Stromal cell of bone marrow (primary cell): ENCODE results near the gene EXOC4.
"Not testable (repeated sequence)": the region's sequence is repeated elsewhere in the genome, so short reads cannot be mapped to it uniquely, and the experiment has no call there.

ENCODE experiments used
- DNase-seq: peaks from one replicate; pipeline ENCODE4 v3.0.0-alpha.2; 2012; ENCODE audit warnings: low read depth

Gene EXOC4

DNA sequence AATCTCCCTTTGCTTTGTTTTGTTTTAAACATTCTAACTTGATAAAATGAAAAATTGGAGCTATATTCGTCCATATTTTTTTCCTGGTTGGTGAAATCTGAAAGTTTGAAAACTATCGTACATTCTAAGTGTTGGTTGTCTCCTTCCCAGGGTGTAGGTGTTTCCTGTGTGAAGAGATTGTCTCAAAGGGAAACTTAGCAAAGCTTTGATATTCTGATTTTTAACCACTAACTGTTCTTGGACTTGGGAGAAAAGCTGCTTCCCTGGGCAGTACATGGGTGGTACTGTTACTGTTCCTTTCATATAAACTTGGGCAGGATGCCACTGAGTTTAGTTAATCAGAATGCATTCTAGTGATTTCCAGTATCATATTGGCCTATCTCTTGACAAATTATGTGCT is 620.8 kb downstream of the EXOC4 start:
- DNase-seq = no peak

DNA sequence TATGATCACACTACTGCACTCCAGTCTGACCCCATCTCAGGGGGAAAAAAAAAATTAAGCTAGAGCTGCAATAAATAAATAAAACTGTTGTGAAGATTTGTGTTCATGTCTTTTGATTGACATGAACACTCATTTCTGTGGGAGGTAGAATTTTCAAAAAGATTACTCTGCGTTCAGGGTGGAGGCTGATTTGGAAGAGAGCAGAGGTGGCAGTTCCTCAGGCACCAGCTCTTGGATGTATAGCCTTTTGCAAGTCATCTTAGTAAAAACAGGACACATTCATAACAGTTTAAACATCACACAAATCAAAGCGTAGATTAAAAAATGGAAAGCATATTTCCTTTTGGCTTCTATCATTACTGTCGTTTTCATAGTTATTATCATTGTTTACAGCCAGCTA is 630.7 kb downstream of the EXOC4 start:
- DNase-seq = no peak

DNA sequence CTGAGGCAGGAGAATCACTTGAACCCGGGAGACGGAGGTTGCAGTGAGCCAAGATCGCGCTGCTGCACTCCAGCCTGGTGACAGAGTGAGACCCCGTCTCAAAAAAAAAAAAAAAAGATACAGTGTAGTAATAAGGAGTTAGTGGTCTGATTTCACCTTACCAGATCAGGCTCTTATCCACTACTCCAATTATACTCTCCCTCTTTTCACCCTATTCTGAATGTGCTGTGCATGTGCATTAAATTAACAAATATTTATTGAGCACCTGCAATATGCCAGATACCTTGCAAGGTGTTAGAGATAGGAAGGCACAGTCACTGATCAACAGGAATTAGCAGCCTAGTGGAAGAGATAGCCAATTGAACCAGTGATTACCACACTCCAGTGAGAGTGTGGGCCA is 632.3 kb downstream of the EXOC4 start:
- DNase-seq = no peak

GRCh38 chr7:133886086-133886485 is 633.2 kb downstream of the EXOC4 start:
- DNase-seq = peak; percentile 6

- DNase-seq = no peak
Observed at GRCh38 chr7:133886797-133887196, 633.9 kb downstream of the EXOC4 start.

GRCh38 chr7:133887459-133887858 is 634.6 kb downstream of the EXOC4 start:
- DNase-seq = no peak

DNA sequence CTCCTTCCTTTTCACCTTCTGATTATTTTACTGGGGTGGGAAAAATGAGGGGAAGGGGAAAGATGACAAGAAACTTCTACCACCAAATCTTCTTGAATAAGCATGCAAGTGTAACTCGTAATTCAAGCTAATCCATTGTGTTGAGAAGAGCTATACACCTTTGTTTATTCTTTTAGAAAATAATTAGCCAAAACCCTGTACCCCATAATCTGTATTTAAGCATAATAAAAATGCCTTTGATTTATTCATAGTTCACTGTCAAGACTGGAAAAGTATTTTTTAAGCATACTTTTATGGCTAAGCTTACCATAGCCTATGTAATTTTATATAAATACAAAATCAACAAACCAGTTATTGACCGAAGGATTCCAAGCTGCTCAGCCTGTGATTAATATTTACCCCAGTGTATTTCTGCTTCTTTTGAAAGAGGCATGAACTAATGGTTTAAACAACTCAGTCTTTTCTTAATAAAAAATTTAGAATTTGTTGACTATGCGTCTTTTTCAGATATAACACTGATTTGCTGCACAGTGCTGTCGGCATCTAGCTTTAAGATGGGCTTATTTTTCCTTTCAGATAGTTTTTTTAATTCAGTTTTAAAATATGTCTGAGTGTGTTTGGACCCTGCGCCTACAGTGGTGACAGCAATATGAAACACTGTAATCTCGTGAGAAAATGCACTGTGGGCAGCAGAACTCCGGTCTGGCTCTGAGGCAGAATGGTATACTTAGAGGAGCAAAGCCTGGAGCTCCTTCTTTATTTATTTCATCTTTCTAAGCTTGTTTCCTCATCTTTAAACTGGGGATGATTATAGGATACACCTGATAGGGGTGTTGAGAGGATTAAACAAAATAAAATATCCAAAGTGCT is 635.4 kb downstream of the EXOC4 start:
- no peak for DNase-seq

DNA sequence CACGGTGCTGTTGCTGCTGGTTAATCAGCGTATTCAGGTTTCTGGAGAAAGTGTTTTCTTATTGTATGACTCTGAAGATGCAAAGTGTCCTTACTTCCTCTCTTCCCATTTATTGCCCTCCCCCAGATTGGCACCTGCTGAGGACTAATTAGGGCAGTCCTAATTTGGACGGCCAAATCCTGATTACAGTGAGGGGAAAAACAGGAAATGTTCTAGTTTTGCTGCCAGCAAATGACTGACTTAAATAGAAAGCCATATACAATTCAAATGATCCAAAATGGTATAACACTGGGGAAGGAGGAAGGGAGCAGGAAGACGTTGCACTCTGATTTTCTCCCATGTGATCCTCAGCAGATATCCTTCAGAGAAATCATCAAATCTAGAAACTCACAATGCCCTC is 651.9 kb downstream of the EXOC4 start:
- no peak for DNase-seq

- DNase-seq = not testable (repeated sequence)
Observed at GRCh38 chr7:133906553-133906952, 653.7 kb downstream of the EXOC4 start.

GRCh38 chr7:133910761-133911160 is 657.9 kb downstream of the EXOC4 start:
- no peak for DNase-seq

- no peak for DNase-seq
Observed at GRCh38 chr7:133911724-133912123, 658.8 kb downstream of the EXOC4 start.

DNA sequence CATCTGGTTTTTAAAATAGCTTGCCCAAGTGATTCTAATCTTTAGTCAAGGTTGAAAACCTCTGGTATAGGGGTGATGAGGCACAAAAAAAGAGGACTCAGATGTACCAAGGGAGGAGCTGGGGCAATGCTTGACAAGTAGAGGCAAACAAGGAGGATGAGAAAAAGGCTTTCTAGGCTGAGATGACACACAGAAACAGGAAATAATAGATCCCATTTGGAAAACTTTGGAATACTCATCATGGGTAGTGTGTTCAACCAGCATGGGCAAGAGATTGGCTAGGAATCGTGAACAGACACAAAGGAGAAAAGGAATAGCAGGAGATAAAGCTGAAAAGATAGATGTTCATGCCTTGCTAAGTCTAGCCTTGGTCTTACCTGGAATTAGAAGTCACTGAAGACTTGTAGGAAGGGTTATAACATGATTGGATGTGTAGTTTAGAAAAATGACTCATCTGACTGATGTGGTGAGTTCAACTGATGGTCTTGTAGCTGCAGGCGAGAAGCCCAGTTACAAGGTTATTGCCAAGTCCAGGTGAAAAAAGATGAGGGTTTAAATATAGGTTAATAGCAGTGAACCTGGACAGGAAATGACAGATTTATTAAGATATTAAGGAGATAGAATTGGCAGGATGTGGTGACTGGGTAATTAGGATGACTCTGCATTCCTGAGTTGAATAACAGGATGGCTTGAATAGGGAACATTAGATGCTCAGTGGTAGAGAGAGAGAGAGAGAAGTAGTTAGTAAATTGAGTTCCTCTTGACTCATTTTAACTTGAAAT is 660.2 kb downstream of the EXOC4 start:
- no peak for DNase-seq

GRCh38 chr7:133916621-133917020 is 663.7 kb downstream of the EXOC4 start:
- DNase-seq = no peak

DNA sequence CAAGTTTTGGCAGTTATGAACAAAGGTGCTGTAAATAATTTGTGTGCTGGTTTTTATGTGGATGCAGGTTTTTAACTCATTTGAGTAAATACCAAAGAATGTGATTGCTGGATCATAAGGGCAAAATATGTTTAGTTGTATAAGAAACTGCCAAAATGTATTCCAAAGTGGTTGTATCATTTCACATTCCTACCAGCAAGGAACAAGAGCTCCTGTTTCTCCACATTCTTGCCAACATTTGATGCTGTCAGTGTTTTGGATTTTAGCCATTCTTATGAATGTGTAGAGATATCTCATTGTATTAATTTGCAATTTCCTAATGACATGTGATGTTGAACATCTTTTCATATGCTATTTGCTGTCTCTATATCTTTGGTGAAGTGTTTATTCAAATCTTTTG is 666.9 kb downstream of the EXOC4 start:
- no peak for DNase-seq

GRCh38 chr7:133921635-133922182 is 668.8 kb downstream of the EXOC4 start:
- no peak for DNase-seq

DNA sequence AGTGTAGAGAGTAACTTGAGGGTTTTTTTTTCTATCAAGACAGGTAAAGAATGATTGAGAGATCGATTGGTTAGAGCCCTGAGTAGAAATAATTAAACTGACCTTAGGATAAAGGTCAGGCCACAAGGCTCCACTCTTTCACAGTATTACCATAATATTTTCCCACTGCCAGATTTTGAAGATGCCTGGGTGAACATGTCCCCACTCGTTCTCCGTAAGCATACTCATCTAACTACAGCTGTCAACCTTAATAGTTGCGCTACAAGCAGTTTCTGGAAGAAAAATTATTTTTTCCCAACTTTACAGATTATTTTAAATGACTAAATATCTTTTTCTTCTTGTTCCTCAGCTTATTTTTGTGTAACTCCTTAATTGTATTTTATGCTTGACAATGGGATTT is 671.1 kb downstream of the EXOC4 start:
- no peak for DNase-seq

DNA sequence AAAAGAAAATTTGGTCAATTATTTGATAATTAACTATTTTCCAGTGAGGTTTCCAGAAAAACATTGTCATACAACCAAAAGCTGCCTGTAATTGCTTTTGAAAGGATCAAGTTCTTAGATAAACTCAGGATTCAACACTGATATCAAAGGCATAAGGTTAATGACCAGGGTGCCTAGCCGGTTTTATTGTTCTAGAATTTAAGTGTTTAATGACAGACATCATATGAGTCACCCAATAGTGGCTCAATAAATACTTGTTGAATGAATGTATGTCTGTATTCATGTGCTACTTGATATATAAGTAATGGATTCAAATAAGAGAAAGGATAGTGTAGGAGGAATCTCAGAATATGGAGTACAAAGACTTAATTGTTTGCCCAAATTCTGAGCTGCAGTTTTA is 678.2 kb downstream of the EXOC4 start:
- DNase-seq = no peak

DNA sequence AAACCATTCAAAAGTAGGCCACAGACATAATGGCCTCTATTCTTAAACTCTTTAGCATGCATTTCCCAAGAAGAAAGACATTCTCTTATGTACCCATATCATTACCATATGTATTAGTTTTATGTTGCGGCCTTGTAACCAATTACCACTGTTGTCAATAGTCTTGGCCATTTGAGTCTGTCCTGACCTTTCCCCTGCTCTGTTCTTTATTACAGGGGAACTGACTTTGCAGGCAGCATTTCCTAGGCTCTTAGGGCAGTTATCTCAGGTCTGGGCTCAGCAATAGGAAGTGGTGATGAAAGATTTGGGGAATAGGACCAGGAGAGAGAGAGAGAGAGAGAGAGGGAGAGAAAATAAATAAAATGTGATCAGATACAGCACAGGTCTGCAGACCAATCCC is 679.7 kb downstream of the EXOC4 start:
- DNase-seq = no peak

DNA sequence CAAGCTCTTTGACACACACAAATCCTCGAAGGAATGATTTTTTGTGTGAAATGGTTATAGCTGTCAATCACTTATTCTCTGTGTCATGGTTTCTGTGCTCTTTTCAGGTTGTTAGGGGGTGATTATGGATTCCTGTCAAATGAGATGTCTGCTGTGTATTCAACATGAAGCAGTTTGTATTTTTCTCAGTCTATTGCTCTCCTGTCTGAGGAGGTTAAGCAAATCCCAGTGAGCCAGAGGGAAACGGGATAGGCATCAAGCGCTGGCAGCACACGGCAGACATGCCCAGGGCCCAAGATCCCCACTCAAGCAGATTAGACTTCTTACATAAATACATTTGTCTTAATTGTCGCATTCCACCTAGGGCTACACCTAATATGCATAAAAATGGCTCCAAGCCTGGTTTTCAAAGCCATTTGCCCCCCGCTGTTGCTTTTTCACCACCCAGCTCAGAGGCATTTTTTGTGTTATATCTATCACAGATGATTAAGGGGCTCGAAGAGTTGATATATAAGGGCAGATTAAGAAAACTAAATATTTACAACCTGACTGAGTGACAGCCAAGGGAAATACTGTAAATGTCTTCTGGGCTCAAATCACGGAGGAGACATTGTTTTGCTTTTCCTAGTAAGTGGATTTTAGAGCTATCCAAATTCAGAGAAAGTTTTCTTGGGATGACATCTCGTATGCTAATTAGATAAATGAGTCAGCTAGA is 681.5 kb downstream of the EXOC4 start:
- DNase-seq = no peak

- DNase-seq = no peak
Observed at GRCh38 chr7:133934977-133935330, 682.1 kb downstream of the EXOC4 start.

DNA sequence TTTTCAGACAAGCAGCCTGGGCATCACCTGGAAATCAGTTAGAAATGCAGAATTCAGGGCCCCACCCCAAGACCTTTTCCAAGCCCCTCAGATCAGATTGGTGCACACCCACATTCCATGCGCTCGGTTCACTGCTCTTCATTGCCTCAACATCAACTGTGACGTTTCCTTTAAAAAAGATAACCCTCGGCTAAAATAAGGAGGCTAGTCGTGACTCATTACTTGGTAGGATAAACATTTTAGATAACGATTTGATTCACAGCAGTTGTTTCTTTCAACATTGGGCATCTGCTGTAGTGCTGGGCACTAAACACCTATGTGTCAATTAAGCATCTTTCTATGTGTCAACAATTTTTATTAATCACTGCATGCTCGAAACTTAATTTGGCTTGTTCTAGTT is 683.2 kb downstream of the EXOC4 start:
- no peak for DNase-seq

DNA sequence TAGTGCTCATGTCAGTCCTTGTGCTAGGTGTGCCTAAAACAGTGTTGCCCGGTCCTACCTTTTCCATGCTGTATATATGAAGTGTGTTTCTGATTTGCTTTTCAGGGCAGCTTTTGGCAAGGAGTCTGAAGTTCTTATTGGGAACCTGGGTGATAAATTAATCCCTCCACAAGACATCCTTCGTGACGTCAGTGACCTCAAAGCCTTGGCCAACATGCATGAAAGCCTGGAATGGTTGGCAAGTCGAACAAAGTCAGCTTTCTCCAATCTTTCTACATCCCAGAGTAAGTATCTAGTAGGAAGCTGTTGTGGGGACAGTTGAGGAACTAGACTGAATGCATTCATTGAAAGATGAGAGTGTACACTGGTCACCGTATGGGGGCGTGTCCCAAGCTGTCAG is 684.9 kb downstream of the EXOC4 start:
- DNase-seq = no peak

GRCh38 chr7:133940368-133940767 is 687.5 kb downstream of the EXOC4 start:
- no peak for DNase-seq
